Fibroblast of pulmonary artery (primary cell): ENCODE measurements around the gene RASAL3.
"Not testable (repeated sequence)": the region's sequence is repeated elsewhere in the genome, so short reads cannot be mapped to it uniquely, and the experiment has no call there.

Experiments used
- DNase-seq: peaks from one replicate; pipeline ENCODE4 v3.0.0-alpha.2; 2010; ENCODE audit warnings: low read depth
- H3K4me3 ChIP-seq: replicated peaks from 2 replicates; pipeline ENCODE4 v1.5.1; 2011; ENCODE audit warnings: low read depth, mild to moderate bottlenecking, control low read depth, low read length, moderate library complexity
- TF ChIP-seq, protein P1 (sequence below): IDR thresholded peaks from 2 replicates; pipeline ENCODE4 v1.5.1; 2011; ENCODE audit warnings: mild to moderate bottlenecking, control low read depth, low read length, inconsistent platforms; ENCODE audit errors: missing control alignments

RASAL3 gene

DNA sequence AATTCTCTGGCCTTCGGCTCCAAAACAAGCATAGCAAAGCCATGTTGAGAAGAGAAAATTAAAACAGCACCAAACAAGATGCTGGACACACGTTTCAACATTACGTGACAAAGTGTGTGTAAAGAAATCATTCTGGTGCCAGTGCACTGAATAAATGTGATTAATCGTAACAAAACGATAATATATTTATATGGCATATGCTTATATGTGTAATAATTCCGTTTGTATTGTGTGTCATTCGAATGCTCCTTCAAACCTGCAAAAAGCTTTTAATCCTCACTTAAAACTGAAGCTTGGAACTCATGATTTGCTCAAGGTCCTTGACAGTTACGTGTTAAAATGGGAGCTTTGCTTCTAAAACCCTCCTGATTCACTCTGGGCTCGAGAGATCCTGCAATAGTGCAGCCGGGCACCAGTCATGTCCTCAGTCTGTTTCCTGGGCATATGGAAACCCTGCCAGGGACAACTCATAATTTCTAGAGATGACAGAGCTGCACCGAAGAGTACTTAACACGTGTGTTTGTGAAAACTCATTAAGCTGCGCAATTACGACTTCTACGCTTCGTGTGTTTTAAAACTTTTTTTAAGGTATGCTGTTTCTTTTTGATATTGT lies 44.8 kb downstream of the RASAL3 start:
- DNase-seq: peak; percentile 5
- H3K4me3 ChIP-seq: peak overlapping the region; percentile 81
- TF ChIP-seq, protein P1, sequence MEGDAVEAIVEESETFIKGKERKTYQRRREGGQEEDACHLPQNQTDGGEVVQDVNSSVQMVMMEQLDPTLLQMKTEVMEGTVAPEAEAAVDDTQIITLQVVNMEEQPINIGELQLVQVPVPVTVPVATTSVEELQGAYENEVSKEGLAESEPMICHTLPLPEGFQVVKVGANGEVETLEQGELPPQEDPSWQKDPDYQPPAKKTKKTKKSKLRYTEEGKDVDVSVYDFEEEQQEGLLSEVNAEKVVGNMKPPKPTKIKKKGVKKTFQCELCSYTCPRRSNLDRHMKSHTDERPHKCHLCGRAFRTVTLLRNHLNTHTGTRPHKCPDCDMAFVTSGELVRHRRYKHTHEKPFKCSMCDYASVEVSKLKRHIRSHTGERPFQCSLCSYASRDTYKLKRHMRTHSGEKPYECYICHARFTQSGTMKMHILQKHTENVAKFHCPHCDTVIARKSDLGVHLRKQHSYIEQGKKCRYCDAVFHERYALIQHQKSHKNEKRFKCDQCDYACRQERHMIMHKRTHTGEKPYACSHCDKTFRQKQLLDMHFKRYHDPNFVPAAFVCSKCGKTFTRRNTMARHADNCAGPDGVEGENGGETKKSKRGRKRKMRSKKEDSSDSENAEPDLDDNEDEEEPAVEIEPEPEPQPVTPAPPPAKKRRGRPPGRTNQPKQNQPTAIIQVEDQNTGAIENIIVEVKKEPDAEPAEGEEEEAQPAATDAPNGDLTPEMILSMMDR: no peak

- peak within 1 kb of the TSS; percentile 81 for H3K4me3 ChIP-seq
- TF ChIP-seq, protein P1: peak; percentile 69
- DNase-seq: peak; percentile 100
Observed at GRCh38 chr19:15418579-15419412, 45.5 kb downstream of the RASAL3 start, which contains the start of gene AKAP8L. AKAP8L (minus strand) TSS chr19:15418988; CDS start chr19:15418923, 65 bp downstream.

- H3K4me3 ChIP-seq: peak overlapping the region; percentile 81
- TF ChIP-seq, protein P1: no peak
- peak; percentile 20 for DNase-seq
Observed at GRCh38 chr19:15418231-15418578, 46.1 kb downstream of the RASAL3 start.

DNA sequence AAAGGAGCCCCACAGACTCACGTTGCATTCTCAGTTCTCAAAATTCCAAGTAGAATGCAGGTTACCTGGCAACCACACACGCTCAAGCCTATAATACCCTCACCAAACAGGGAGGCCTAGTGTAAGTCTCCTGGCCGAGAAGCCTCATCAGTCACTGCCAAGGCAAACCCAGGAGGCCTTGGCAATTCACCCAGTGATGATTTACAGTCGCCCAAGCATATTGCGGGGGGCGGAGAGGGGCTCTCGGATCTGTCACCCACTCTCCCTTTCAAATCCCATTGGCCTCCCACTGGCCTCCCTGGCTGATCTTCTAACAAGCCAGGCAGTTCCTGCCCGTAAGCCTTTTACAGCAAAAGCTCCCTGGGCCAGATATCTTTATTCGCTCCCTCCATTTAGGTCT lies 46.6 kb downstream of the RASAL3 start:
- TF ChIP-seq, protein P1: no peak
- DNase-seq: peak; percentile 18

DNA sequence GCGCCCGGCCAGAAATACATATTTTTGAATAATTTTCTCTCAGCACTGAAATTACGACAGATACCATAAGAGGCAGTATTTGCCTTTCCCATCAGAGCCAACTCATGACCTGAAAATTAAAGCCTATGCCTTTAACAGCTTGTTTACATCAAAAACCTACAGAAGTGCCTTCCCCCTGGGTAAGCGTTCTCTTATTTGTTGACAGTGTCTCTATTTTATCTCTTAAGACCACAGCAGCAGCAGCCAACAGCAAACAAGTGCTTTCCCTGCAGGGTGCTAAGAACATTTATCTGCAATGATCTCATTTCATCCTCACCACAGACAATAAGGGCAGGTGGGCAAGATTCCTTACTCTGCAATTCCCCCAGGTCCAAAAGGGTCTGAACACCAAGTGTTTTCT lies 51.5 kb downstream of the RASAL3 start:
- TF ChIP-seq, protein P1: no peak
- no peak for DNase-seq
- H3K4me3 ChIP-seq: no peak overlapping the region

More for the DNA sequence above, 46.6 kb downstream of the RASAL3 start:
- peak overlapping the region; percentile 81 for H3K4me3 ChIP-seq

DNA sequence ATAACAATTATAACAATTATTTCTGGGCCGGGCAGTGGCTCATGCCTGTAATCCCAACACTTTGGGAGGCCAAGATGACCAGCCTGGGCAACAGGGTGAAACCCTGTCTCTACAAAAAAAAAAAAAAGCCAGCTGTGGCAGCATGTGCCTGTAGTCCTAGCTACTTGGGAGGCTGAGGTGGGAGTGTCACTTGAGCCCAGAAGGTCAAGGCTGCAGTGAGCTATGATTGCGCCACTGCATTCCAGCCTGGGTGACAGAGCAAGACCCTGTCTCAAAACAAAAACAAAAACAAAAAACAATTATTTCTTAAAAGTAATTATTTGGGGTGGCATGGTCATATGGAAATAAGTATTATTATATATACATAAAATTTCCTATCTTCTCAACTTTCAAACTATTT lies 53.0 kb downstream of the RASAL3 start:
- not testable (repeated sequence) for DNase-seq, H3K4me3 ChIP-seq

GRCh38 chr19:15404780-15405211 lies 59.5 kb downstream of the RASAL3 start:
- no peak for DNase-seq
- H3K4me3 ChIP-seq: no peak overlapping the region
- TF ChIP-seq, protein P1: no peak
